Measurements from ENCODE around the gene TP53TG5. TPM values are rescaled to one million over a fixed set of nuclear protein-coding genes. Genes with fewer than 3 reads are reported as not detected.

TP53TG5 gene
- total RNA-seq, 1 experiment from 2014 or later, result 0.85 TPM

DNA sequence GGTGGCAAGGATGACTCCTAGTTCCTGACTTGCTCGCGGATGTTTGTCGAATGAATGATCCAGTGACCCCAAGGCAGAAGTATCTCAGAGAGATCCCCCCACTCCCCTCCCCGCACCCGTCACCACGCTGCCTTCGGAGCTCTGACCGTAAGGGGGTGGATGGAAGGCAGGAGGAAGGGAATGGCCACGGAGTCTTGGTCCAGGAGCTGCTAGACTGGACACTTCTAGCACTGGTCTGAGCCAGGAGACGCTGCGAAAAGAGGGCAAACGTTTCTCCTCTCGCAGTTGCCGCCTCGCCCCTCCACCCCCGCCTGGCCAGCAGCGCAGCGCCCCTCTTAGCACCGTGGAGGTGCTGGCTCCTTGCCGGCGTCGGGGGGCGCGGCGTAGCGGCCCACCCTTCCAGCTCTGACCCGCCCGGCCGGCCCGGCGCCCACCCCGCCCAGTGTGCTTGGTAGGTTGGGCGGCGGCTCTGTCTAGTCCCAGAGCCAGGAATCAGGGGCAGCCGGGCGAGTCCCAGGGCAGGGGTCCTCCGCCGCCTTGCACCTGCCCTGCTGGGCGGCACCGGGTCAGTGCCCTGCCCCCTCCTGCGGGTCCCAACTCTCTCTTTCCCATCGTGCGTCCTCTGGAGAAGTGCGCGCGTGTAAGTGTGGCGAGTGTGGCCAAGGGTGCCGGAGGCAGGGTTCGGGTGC is 27.6 kb upstream of the TP53TG5 start (continued):
- 0 out of 2 replicates have a peak, but pooled peaks have one; percentile 19 for TF ChIP-seq E2F5 (CRISPR knock-in tag; IDR thresholded peaks at IDR 0.05)
- peak; percentile 56; the same call in 1 of the 2 replicates for TF ChIP-seq USF1 (CRISPR knock-in tag; IDR thresholded peaks at IDR 0.05)
- 0 out of 2 replicates have a peak, but pooled peaks have one; percentile 15 for TF ChIP-seq FOXP1 (CRISPR knock-in tag; IDR thresholded peaks at IDR 0.05; ENCODE audit: borderline replicate concordance)
- TF ChIP-seq FOXK1 (CRISPR knock-in tag; IDR thresholded peaks at IDR 0.05), result no peak
- TF ChIP-seq, protein P1, sequence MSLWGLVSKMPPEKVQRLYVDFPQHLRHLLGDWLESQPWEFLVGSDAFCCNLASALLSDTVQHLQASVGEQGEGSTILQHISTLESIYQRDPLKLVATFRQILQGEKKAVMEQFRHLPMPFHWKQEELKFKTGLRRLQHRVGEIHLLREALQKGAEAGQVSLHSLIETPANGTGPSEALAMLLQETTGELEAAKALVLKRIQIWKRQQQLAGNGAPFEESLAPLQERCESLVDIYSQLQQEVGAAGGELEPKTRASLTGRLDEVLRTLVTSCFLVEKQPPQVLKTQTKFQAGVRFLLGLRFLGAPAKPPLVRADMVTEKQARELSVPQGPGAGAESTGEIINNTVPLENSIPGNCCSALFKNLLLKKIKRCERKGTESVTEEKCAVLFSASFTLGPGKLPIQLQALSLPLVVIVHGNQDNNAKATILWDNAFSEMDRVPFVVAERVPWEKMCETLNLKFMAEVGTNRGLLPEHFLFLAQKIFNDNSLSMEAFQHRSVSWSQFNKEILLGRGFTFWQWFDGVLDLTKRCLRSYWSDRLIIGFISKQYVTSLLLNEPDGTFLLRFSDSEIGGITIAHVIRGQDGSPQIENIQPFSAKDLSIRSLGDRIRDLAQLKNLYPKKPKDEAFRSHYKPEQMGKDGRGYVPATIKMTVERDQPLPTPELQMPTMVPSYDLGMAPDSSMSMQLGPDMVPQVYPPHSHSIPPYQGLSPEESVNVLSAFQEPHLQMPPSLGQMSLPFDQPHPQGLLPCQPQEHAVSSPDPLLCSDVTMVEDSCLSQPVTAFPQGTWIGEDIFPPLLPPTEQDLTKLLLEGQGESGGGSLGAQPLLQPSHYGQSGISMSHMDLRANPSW (CRISPR knock-in tag; conservative IDR thresholded peaks at IDR 0.05; ENCODE audit: low read depth), result no peak

DNA sequence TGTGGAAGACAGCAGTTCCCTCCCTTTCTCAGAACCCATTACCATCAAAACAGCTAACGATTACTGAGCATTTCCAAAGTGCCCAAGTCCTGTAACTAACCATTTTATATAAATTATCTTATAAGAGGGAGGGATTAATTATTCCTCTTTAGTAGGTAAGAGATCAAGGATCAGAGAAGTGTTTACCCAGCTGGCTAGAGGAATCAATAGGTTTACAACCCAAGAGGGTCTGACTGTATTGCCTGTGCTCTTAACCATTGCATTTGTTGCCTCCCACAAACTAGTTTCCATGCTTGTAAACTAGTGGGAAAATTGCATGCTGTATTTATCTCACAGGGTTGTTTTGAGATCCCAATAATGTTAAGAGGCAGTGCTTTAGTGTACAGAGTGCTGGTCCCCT is 26.3 kb upstream of the TP53TG5 start:
- H3K27me3 Mint-ChIP-seq (ENCODE audit: low read depth), result peaks cover 39% of the 10 kb centered on the region
- H3K27ac Mint-ChIP-seq, result no peak overlapping the region
- H3K9me3 Mint-ChIP-seq, result peaks cover 33% of the 10 kb centered on the region
- ATAC-seq, result no peak
- POLR2A ChIA-PET, result no interaction called here
- H3K4me3 Mint-ChIP-seq, result peak overlapping the region; percentile 78
- peaks cover 12% of the 10 kb centered on the region for H3K4me1 Mint-ChIP-seq
- TF ChIP-seq ZBTB21 (CRISPR knock-in tag; IDR thresholded peaks at IDR 0.05; ENCODE audit: borderline replicate concordance), result no peak
- no peak for TF ChIP-seq RELA (CRISPR knock-in tag; IDR thresholded peaks at IDR 0.05; ENCODE audit: borderline replicate concordance)
- no peak for TF ChIP-seq IRF1 (CRISPR knock-in tag; IDR thresholded peaks at IDR 0.05)
- TF ChIP-seq TEAD4 (CRISPR knock-in tag; IDR thresholded peaks at IDR 0.05), result no peak
- no peak for TF ChIP-seq NR3C1 (CRISPR knock-in tag; conservative IDR thresholded peaks at IDR 0.05; ENCODE audit: low read depth)
- TF ChIP-seq, protein P2, sequence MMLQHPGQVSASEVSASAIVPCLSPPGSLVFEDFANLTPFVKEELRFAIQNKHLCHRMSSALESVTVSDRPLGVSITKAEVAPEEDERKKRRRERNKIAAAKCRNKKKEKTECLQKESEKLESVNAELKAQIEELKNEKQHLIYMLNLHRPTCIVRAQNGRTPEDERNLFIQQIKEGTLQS (CRISPR knock-in tag; conservative IDR thresholded peaks at IDR 0.05), result no peak
- TF ChIP-seq MLX (CRISPR knock-in tag; IDR thresholded peaks at IDR 0.05), result no peak
- no peak for TF ChIP-seq GRHL2 (CRISPR knock-in tag; IDR thresholded peaks at IDR 0.05; ENCODE audit: insufficient replicate concordance, severe bottlenecking)
- TF ChIP-seq SMAD3 (CRISPR knock-in tag; IDR thresholded peaks at IDR 0.05; ENCODE audit: borderline replicate concordance), result no peak
- no peak for TF ChIP-seq ESRRA (CRISPR knock-in tag; IDR thresholded peaks at IDR 0.05; ENCODE audit: borderline replicate concordance)
- no peak for TF ChIP-seq CBFB (CRISPR knock-in tag; IDR thresholded peaks at IDR 0.05; ENCODE audit: low read depth)
- no peak for TF ChIP-seq ZMAT4 (CRISPR knock-in tag; IDR thresholded peaks at IDR 0.05)
- no peak for TF ChIP-seq ATF1 (CRISPR knock-in tag; IDR thresholded peaks at IDR 0.05)
- TF ChIP-seq TEAD1 (CRISPR knock-in tag; IDR thresholded peaks at IDR 0.05), result no peak
- TF ChIP-seq RORB (CRISPR knock-in tag; IDR thresholded peaks at IDR 0.05), result no peak
- no peak for TF ChIP-seq FOXK1 (CRISPR knock-in tag; IDR thresholded peaks at IDR 0.05)
- no peak for TF ChIP-seq ZNF263 (CRISPR knock-in tag; IDR thresholded peaks at IDR 0.05; ENCODE audit: low read depth)
- no peak for TF ChIP-seq CREB1 (CRISPR knock-in tag; IDR thresholded peaks at IDR 0.05)
- H3K36me3 Mint-ChIP-seq, result peaks cover 29% of the 10 kb centered on the region
- DNase-seq (ENCODE audit: low spot score), result no peak
- CTCF ChIA-PET, result interaction anchor here (1.6 kb wide), 1 partner anchor 31 kb away, joined by 6 read pairs; no protein-coding TSS in a partner anchor
